K562 (cell line): ENCODE measurements around the gene NLRP4. TPM values are rescaled to one million over a fixed set of nuclear protein-coding genes. Genes with fewer than 3 reads are reported as not detected.

Experiments used
- CREB1 ChIP-seq, 2 experiments: sonication (generic) in 1 of 2; formaldehyde crosslinking in 1 of 2; IDR thresholded peaks; 2 replicates each; pipeline versions ENCODE4 v1.6.1 to v1.8.0; 2012 to 2022; ENCODE audit warnings: inconsistent platforms in 1 of 2, mild to moderate bottlenecking in 1 of 2, missing genetic modification reagents in 1 of 2, moderate library complexity in 1 of 2
- CXXC5 ChIP-seq: fragments of 250-450 bp; sonication (Bioruptor Pico); IDR thresholded peaks from 2 replicates; pipeline ENCODE4 v1.8.0; 2022; ENCODE audit warnings: inconsistent platforms, mild to moderate bottlenecking, moderate library complexity
- GTF2E2 ChIP-seq: fragments of 200-800 bp; sonication (Bioruptor generic); IDR thresholded peaks from 2 replicates; pipeline ENCODE4 v1.6.1; 2016; ENCODE audit warnings: missing genetic modification characterization, missing compliant biosample characterization
- KDM4B ChIP-seq, 2 experiments: fragments of 450-650 bp in 1 of 2; sonication (generic) in 1 of 2; IDR thresholded peaks; 2 replicates each; pipeline ENCODE4 v1.6.1; 2016 to 2017; ENCODE audit warnings: borderline replicate concordance in 2 of 2, antibody characterized with exemption in 1 of 2, low read depth in 1 of 2, mild to moderate bottlenecking in 1 of 2
- NFE2 ChIP-seq: IDR thresholded peaks from 2 replicates; pipeline ENCODE4 v1.6.1; 2014; ENCODE audit warnings: antibody characterized with exemption, low read depth
- TAF15 ChIP-seq: fragments of 200-400 bp; formaldehyde crosslinking; IDR thresholded peaks from 2 replicates; pipeline ENCODE4 v1.6.1; 2017; ENCODE audit warnings: mild to moderate bottlenecking, low read depth, low read length, moderate library complexity
- TARDBP ChIP-seq: fragments of 450-650 bp; IDR thresholded peaks from 2 replicates; pipeline ENCODE4 v1.6.1; 2016
- ZNF589 ChIP-seq: fragments of 200-800 bp; sonication (Bioruptor generic); IDR thresholded peaks from 2 replicates; pipeline ENCODE4 v1.6.1; 2016; ENCODE audit warnings: low read depth, missing genetic modification characterization, missing compliant biosample characterization
- polyA plus RNA-seq, 8 experiments: library from polyadenylated mRNA; depleted of rRNA in 4 of 8; stranded (reverse) in 5 of 8; unstranded in 3 of 8; fragments of >200 nt; fragmentation: Nextera tagmentation in 2 of 8; fragmentation: Illumina TruSeq in 1 of 8; extraction: Ambion mirVana in 2 of 8; extraction: Trizol in 1 of 8; gene quantifications; 2 replicates each; pipeline versions ENCODE4 v1.2.1 to v1.2.3, GENCODE V29; 2011 to 2014; ENCODE audit warnings: inconsistent platforms in 1 of 8, missing spikeins in 1 of 8
- total RNA-seq, 7 experiments: library from RNA; depleted of rRNA in 6 of 7; stranded (reverse); fragments of >200 nt in 6 of 7; fragmentation: Illumina TruSeq in 2 of 7; extraction: Trizol in 2 of 7; gene quantifications; 2 replicates each; pipeline versions ENCODE4 v1.2.1 to v1.2.3, GENCODE V29; 2011 to 2021; ENCODE audit warnings: low replicate concordance in 1 of 7
- TF ChIP-seq, protein P1 (sequence below): fragments of 250-450 bp; sonication (Bioruptor Pico); IDR thresholded peaks from 2 replicates; pipeline ENCODE4 v1.4.0; 2020; ENCODE audit warnings: borderline replicate concordance
- TF ChIP-seq, protein P2 (sequence below): sonication (generic); formaldehyde crosslinking; IDR thresholded peaks from 2 replicates; pipeline ENCODE4 v1.9.0; 2022; ENCODE audit warnings: mild to moderate bottlenecking, missing genetic modification reagents
- TF ChIP-seq, protein P3 (sequence below): fragments of 200-800 bp; sonication (Bioruptor generic); IDR thresholded peaks from 2 replicates; pipeline ENCODE4 v1.6.1; 2016; ENCODE audit warnings: missing genetic modification characterization, missing compliant biosample characterization
- TF ChIP-seq, protein P4 (sequence below): fragments of 450-650 bp; IDR thresholded peaks from 2 replicates; pipeline ENCODE4 v1.6.1; 2016
- TF ChIP-seq, protein P5 (sequence below), 2 experiments: fragments of 450-650 bp in 1 of 2; sonication (generic) in 1 of 2; formaldehyde crosslinking in 1 of 2; IDR thresholded peaks in 1 of 2; conservative IDR thresholded peaks in 1 of 2; 2 replicates each; pipeline versions ENCODE4 v1.6.1 to v1.8.1; 2016 to 2023; ENCODE audit warnings: mild to moderate bottlenecking in 2 of 2, moderate library complexity in 2 of 2, inconsistent platforms in 1 of 2, missing genetic modification reagents in 1 of 2

The NLRP4 gene
- total and polyA plus RNA-seq, 9 of the 15 experiments (the other 6 are each of a cell fraction or from before 2014, with no cell fraction given), result 0.03 to 0.14 (median 0.05) TPM; not detected in 3

DNA sequence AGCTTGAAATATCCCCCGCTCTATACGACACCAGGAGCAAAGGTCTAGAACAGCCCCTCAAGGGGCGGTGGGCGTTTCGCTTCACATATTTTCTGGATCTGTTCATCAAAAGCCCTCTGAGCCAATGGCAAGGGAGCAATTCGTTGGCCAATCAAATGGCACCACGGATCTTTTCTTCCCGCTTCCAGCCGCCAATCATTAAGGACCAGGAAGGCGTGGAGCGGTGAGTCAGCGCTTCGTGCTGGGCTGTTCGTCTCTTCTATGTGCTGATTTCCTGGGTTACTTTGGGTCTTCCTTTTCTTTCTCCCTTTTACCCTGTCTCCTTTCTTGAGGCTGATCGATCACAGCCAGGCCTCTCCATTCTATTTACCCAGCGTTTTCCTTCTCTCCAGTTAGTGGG lies at the start of gene NLRP4 (continued):
- no peak for TF ChIP-seq TAF15
- no peak for TF ChIP-seq TARDBP
- TF ChIP-seq, protein P1, sequence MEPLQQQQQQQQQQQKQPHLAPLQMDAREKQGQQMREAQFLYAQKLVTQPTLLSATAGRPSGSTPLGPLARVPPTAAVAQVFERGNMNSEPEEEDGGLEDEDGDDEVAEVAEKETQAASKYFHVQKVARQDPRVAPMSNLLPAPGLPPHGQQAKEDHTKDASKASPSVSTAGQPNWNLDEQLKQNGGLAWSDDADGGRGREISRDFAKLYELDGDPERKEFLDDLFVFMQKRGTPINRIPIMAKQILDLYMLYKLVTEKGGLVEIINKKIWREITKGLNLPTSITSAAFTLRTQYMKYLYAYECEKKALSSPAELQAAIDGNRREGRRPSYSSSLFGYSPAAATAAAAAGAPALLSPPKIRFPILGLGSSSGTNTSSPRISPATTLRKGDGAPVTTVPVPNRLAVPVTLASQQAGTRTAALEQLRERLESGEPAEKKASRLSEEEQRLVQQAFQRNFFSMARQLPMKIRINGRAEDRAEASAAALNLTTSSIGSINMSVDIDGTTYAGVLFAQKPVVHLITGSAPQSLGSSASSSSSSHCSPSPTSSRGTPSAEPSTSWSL (CRISPR knock-in tag), result no peak
- TF ChIP-seq, protein P2, sequence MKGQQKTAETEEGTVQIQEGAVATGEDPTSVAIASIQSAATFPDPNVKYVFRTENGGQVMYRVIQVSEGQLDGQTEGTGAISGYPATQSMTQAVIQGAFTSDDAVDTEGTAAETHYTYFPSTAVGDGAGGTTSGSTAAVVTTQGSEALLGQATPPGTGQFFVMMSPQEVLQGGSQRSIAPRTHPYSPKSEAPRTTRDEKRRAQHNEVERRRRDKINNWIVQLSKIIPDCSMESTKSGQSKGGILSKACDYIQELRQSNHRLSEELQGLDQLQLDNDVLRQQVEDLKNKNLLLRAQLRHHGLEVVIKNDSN (CRISPR knock-in tag), result no peak
- TF ChIP-seq KDM4B (IDR thresholded peaks at IDR 0.05; ENCODE audit: borderline replicate concordance in 2 of 2, low read depth in 1 of 2), result no peak
- TF ChIP-seq, protein P3, sequence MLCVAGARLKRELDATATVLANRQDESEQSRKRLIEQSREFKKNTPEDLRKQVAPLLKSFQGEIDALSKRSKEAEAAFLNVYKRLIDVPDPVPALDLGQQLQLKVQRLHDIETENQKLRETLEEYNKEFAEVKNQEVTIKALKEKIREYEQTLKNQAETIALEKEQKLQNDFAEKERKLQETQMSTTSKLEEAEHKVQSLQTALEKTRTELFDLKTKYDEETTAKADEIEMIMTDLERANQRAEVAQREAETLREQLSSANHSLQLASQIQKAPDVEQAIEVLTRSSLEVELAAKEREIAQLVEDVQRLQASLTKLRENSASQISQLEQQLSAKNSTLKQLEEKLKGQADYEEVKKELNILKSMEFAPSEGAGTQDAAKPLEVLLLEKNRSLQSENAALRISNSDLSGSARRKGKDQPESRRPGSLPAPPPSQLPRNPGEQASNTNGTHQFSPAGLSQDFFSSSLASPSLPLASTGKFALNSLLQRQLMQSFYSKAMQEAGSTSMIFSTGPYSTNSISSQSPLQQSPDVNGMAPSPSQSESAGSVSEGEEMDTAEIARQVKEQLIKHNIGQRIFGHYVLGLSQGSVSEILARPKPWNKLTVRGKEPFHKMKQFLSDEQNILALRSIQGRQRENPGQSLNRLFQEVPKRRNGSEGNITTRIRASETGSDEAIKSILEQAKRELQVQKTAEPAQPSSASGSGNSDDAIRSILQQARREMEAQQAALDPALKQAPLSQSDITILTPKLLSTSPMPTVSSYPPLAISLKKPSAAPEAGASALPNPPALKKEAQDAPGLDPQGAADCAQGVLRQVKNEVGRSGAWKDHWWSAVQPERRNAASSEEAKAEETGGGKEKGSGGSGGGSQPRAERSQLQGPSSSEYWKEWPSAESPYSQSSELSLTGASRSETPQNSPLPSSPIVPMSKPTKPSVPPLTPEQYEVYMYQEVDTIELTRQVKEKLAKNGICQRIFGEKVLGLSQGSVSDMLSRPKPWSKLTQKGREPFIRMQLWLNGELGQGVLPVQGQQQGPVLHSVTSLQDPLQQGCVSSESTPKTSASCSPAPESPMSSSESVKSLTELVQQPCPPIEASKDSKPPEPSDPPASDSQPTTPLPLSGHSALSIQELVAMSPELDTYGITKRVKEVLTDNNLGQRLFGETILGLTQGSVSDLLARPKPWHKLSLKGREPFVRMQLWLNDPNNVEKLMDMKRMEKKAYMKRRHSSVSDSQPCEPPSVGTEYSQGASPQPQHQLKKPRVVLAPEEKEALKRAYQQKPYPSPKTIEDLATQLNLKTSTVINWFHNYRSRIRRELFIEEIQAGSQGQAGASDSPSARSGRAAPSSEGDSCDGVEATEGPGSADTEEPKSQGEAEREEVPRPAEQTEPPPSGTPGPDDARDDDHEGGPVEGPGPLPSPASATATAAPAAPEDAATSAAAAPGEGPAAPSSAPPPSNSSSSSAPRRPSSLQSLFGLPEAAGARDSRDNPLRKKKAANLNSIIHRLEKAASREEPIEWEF, result no peak
- TF ChIP-seq, protein P4, sequence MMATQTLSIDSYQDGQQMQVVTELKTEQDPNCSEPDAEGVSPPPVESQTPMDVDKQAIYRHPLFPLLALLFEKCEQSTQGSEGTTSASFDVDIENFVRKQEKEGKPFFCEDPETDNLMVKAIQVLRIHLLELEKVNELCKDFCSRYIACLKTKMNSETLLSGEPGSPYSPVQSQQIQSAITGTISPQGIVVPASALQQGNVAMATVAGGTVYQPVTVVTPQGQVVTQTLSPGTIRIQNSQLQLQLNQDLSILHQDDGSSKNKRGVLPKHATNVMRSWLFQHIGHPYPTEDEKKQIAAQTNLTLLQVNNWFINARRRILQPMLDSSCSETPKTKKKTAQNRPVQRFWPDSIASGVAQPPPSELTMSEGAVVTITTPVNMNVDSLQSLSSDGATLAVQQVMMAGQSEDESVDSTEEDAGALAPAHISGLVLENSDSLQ, result peak; percentile 90
- no peak for TF ChIP-seq GTF2E2 (tag)
- TF ChIP-seq, protein P5, sequence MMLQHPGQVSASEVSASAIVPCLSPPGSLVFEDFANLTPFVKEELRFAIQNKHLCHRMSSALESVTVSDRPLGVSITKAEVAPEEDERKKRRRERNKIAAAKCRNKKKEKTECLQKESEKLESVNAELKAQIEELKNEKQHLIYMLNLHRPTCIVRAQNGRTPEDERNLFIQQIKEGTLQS (IDR thresholded peaks at IDR 0.05), result peak; percentile 24; the same call in 1 of the 2 replicates
- TF ChIP-seq, protein P5 (CRISPR knock-in tag; conservative IDR thresholded peaks at IDR 0.05), result no peak
- TF ChIP-seq ZNF589 (CRISPR knock-in tag), result no peak
- TF ChIP-seq NFE2, result peak; percentile 81
- 0 out of 2 replicates have a peak, but pooled peaks have one; percentile 12 for TF ChIP-seq CXXC5 (CRISPR knock-in tag)
- no peak for TF ChIP-seq CREB1 (IDR thresholded peaks at IDR 0.05)
- no peak for TF ChIP-seq CREB1 (CRISPR knock-in tag; IDR thresholded peaks at IDR 0.05)
